Endothelial cell of umbilical vein (primary cell): ENCODE measurements around the gene MEF2D. TPM values are rescaled to one million over a fixed set of nuclear protein-coding genes. Genes with fewer than 3 reads are reported as not detected.

Experiments
- BruUV-seq: library from RNA; stranded (reverse); fragments of 400-500 nt; replicated peaks from 2 replicates; lab custom pipeline; 2021; lab: Mats Ljungman, UMichigan
- CTCF ChIA-PET: fragments of 300-600, 350-600 bp; sonication (Branson Sonifier 250); formaldehyde crosslinking; loops from one replicate; lab custom pipeline; 2021; ENCODE audit warnings: antibody characterized with exemption, inconsistent platforms; lab: Charles Lee
- POLR2A ChIA-PET: fragments of 300-600, 350-600 bp; sonication (Branson Sonifier 250); formaldehyde crosslinking; loops from one replicate; lab custom pipeline; 2021; ENCODE audit warnings: antibody characterized with exemption, inconsistent platforms; lab: Charles Lee
- DNase-seq: peaks from one replicate; pipeline ENCODE4 v3.0.0-alpha.2; 2011; ENCODE audit warnings: low read depth, low spot score
- FAIRE-seq: peaks from 2 replicates; lab custom pipeline; 2011; peaks lifted over from hg19 to GRCh38; lab: Jason Lieb, UNC
- H2AFZ ChIP-seq: 2 replicates; pipeline ENCODE4 v1.6.0; 2012; ENCODE audit warnings: low read depth, low read length, control low read depth, inconsistent platforms
- H3K27ac ChIP-seq: 2 replicates; pipeline ENCODE4 v1.5.1; 2011; ENCODE audit warnings: low read depth, mild to moderate bottlenecking, control low read depth, low read length, moderate library complexity; ENCODE audit not compliant: insufficient read depth
- H3K27me3 ChIP-seq, 2 experiments: 2 replicates each; pipeline versions ENCODE4 v1.6.0 to v1.6.1; 2011; ENCODE audit warnings: low read length in 2 of 2, mixed read lengths in 1 of 2; ENCODE audit not compliant: control insufficient read depth in 2 of 2, insufficient read depth in 2 of 2
- H3K36me3 ChIP-seq, 2 experiments: 2 replicates in 1 of 2; 3 replicates in 1 of 2; pipeline ENCODE4 v1.5.1; 2011; ENCODE audit warnings: low read length in 2 of 2, mild to moderate bottlenecking in 1 of 2, moderate library complexity in 1 of 2; ENCODE audit not compliant: control insufficient read depth in 2 of 2, insufficient read depth in 2 of 2; ENCODE audit errors: extremely low read depth in 1 of 2
- H3K4me1 ChIP-seq: 3 replicates; pipeline ENCODE4 v1.5.1; 2011; ENCODE audit warnings: mild to moderate bottlenecking, low read length; ENCODE audit not compliant: control insufficient read depth, insufficient read depth; ENCODE audit errors: extremely low read depth
- H3K4me2 ChIP-seq: 2 replicates; pipeline ENCODE4 v1.6.1; 2011; ENCODE audit warnings: low read length, control low read depth, mixed read lengths; ENCODE audit not compliant: insufficient read depth
- H3K4me3 ChIP-seq, 3 experiments: fragments of 200-600 bp in 1 of 3; sonication (generic), shearing (Covaris generic) in 1 of 3; replicated peaks in 1 of 3; 2 replicates each; pipeline ENCODE4 v1.5.1; 2011 to 2016; ENCODE audit warnings: control low read depth in 3 of 3, low read length in 3 of 3, mild to moderate bottlenecking in 2 of 3, inconsistent platforms in 1 of 3, low read depth in 1 of 3, moderate library complexity in 1 of 3; ENCODE audit not compliant: insufficient read depth in 1 of 3
- H3K79me2 ChIP-seq: 2 replicates; pipeline ENCODE4 v1.6.0; 2012; ENCODE audit warnings: low read length, inconsistent platforms; ENCODE audit not compliant: control insufficient read depth, insufficient read depth
- H3K9ac ChIP-seq: replicated peaks from 2 replicates; pipeline ENCODE3; 2011; ENCODE audit warnings: low read length, control low read depth; ENCODE audit not compliant: insufficient read depth; ENCODE audit errors: extremely low read depth
- H3K9me1 ChIP-seq: replicated peaks from 3 replicates; pipeline ENCODE4 v1.6.0; 2011; ENCODE audit warnings: mild to moderate bottlenecking, low read length; ENCODE audit not compliant: control insufficient read depth, insufficient read depth; ENCODE audit errors: extremely low read depth
- H3K9me3 ChIP-seq: replicated peaks from 2 replicates; pipeline ENCODE4 v1.5.1; 2012; ENCODE audit warnings: low read length, inconsistent platforms; ENCODE audit not compliant: control insufficient read depth, insufficient read depth
- H4K20me1 ChIP-seq: replicated peaks from 2 replicates; pipeline ENCODE3; 2011; ENCODE audit warnings: mild to moderate bottlenecking, low read length; ENCODE audit not compliant: control insufficient read depth, insufficient read depth; ENCODE audit errors: extremely low read depth
- EZH2 ChIP-seq: IDR thresholded peaks from 2 replicates; pipeline ENCODE4 v1.6.1; 2012; ENCODE audit warnings: borderline replicate concordance, low read depth, mild to moderate bottlenecking, moderate library complexity, low read length, inconsistent platforms; ENCODE audit not compliant: severe bottlenecking
- FOS ChIP-seq: IDR thresholded peaks from 2 replicates; pipeline ENCODE4 v1.6.1; 2011; ENCODE audit warnings: mild to moderate bottlenecking, low read length, moderate library complexity, borderline replicate concordance; ENCODE audit not compliant: insufficient read depth
- GATA2 ChIP-seq: IDR thresholded peaks from 2 replicates; pipeline ENCODE4 v1.7.0; 2011; ENCODE audit warnings: low read depth, mild to moderate bottlenecking, moderate library complexity, mixed read lengths, low read length; ENCODE audit not compliant: insufficient read length, insufficient read depth
- JUN ChIP-seq: IDR thresholded peaks from 2 replicates; pipeline ENCODE4 v1.6.1; 2011; ENCODE audit warnings: borderline replicate concordance, low read depth; ENCODE audit not compliant: insufficient read length, insufficient read depth
- MYC ChIP-seq: IDR thresholded peaks from one replicate; pipeline ENCODE4 v1.6.1; 2011; ENCODE audit warnings: mild to moderate bottlenecking, low read depth, low read length
- POLR2A ChIP-seq: IDR thresholded peaks from 2 replicates; pipeline ENCODE4 v1.6.1; 2012; ENCODE audit warnings: low read depth, mild to moderate bottlenecking, control low read depth, low read length
- POLR2AphosphoS5 ChIP-seq: IDR thresholded peaks from 2 replicates; pipeline ENCODE4 v1.6.1; 2012; ENCODE audit warnings: low read depth, mild to moderate bottlenecking, control low read depth, low read length, moderate library complexity; ENCODE audit not compliant: insufficient read depth
- dilution Hi-C: fragments of 300-500 bp; cut with MboI; formaldehyde crosslinking; loops from one replicate; pipeline ENCODE4 v1.15.0; 2019; ENCODE audit warnings: low sequenced_read_pairs; ENCODE audit not compliant: extremely low pct_ligation_motif_present
- intact Hi-C: fragments of 100-400 bp; cut with micrococcal nuclease; formaldehyde crosslinking; loops from one replicate; pipeline ENCODE4 v1.10.0; 2022
- polyA plus RNA-seq, 4 experiments: library from polyadenylated mRNA; depleted of rRNA in 3 of 4; stranded (reverse) in 3 of 4; unstranded in 1 of 4; fragments of >200 nt; gene quantifications; 2 replicates each; pipeline versions ENCODE4 v1.2.1 to v1.2.3, GENCODE V29; 2011 to 2012; ENCODE audit warnings: missing spikeins in 1 of 4
- total RNA-seq: library from RNA; stranded (reverse); gene quantifications from 2 replicates; pipeline ENCODE4 v1.2.3, GENCODE V29; 2021
- TF ChIP-seq, protein P1 (sequence below): IDR thresholded peaks from 2 replicates; pipeline ENCODE4 v1.6.1; 2011; ENCODE audit not compliant: insufficient read depth, insufficient read length
- TF ChIP-seq, protein P2 (sequence below), 2 donors: IDR thresholded peaks; 1 replicate in 1 of 2; 2 replicates in 1 of 2; pipeline ENCODE4 v1.5.1; 2011; ENCODE audit warnings: low read length in 2 of 2, mild to moderate bottlenecking in 2 of 2, moderate library complexity in 2 of 2, control low read depth in 1 of 2, inconsistent platforms in 1 of 2, low read depth in 1 of 2; ENCODE audit not compliant: insufficient read depth in 1 of 2; ENCODE audit errors: extremely low read depth in 1 of 2

The MEF2D gene
- total and polyA plus RNA-seq, 2 donors (not counting 3 experiments of a cell fraction or from before 2014, with no cell fraction given), result 45.4 to 52.2 TPM

DNA sequence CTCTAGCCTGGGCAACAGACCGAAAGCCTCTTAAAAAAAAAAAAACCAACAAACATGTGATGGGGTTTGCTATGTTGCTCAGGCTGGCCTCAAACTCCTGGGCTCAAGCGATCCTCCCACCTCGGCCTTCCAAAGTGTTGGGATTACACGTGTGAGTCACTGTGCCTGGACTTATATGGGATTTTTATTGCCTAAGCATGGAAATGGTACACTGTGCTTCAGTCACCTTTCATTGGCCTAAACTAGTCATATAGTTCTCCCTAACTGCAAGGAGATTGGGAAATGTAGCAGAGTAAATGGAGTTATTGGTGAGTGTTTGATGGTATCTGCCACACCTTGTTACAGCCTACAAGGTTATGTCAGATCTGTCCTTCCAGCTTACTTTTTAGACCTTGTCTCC lies 17.2 kb upstream of the MEF2D start:
- Histone ChIP-seq H3K9ac (no peak overlapping the region), H3K4me1 (no peaks in the 10 kb centered on the region), H2AFZ (no peak overlapping the region), H3K4me3 (no peak overlapping the region), H3K79me2 (no peaks in the 10 kb centered on the region), H3K4me2 (no peak overlapping the region), H3K9me1 (no peaks in the 10 kb centered on the region), H3K27ac (no peak overlapping the region), H3K27me3 (no peaks in the 10 kb centered on the region), H3K36me3 (no peaks in the 10 kb centered on the region), H3K9me3 (no peaks in the 10 kb centered on the region), H4K20me1 (no peaks in the 10 kb centered on the region)
- ChIA-PET CTCF (interaction anchor here (2.7 kb wide), 1 partner anchor 37 kb away, joined by 12 read pairs; no protein-coding TSS in a partner anchor), POLR2A (no interaction called here)
- BruUV-seq, result no TSS peak
- dilution Hi-C loops (no loop called here), intact Hi-C loops (no loop called here)
- DNase-seq (no peak), FAIRE-seq (no peak)
- TF ChIP-seq EZH2 (no peak), POLR2AphosphoS5 (no peak), JUN (no peak), GATA2 (no peak), MYC (no peak), POLR2A (no peak), FOS (no peak)
- TF ChIP-seq, protein P1, sequence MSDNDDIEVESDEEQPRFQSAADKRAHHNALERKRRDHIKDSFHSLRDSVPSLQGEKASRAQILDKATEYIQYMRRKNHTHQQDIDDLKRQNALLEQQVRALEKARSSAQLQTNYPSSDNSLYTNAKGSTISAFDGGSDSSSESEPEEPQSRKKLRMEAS, result no peak
- TF ChIP-seq, protein P2, sequence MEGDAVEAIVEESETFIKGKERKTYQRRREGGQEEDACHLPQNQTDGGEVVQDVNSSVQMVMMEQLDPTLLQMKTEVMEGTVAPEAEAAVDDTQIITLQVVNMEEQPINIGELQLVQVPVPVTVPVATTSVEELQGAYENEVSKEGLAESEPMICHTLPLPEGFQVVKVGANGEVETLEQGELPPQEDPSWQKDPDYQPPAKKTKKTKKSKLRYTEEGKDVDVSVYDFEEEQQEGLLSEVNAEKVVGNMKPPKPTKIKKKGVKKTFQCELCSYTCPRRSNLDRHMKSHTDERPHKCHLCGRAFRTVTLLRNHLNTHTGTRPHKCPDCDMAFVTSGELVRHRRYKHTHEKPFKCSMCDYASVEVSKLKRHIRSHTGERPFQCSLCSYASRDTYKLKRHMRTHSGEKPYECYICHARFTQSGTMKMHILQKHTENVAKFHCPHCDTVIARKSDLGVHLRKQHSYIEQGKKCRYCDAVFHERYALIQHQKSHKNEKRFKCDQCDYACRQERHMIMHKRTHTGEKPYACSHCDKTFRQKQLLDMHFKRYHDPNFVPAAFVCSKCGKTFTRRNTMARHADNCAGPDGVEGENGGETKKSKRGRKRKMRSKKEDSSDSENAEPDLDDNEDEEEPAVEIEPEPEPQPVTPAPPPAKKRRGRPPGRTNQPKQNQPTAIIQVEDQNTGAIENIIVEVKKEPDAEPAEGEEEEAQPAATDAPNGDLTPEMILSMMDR (IDR thresholded peaks at IDR 0.05; ENCODE audit: extremely low read depth in 1 of 2, insufficient read depth in 1 of 2, low read depth in 1 of 2, low read length in 2 of 2), result no peak
